GM10248 (cell line): Measurements from ENCODE around the gene IZUMO1R.
"Not testable (repeated sequence)": the region's sequence is repeated elsewhere in the genome, so short reads cannot be mapped to it uniquely, and the experiment has no call there.

Experiments
- CTCF ChIA-PET: fragments of 300-600 bp; sonication (Branson Sonifier 250); formaldehyde crosslinking; extraction: SDS; loops from one replicate; lab custom pipeline; 2021; ENCODE audit warnings: antibody characterized with exemption; lab: Yijun Ruan, JAX
- POLR2A ChIA-PET: fragments of 350-650 bp; sonication (Branson Sonifier 250); formaldehyde crosslinking; extraction: SDS; loops from one replicate; lab custom pipeline; 2020; ENCODE audit warnings: antibody characterized with exemption; lab: Yijun Ruan, JAX
- DNase-seq: peaks from one replicate; pipeline ENCODE4 v3.0.0; 2012; ENCODE audit errors: extremely low spot score
- CTCF ChIP-seq: IDR thresholded peaks from 2 replicates; pipeline ENCODE4 v1.5.1; 2012; ENCODE audit warnings: mild to moderate bottlenecking, low read depth; ENCODE audit errors: extremely low read depth, missing control alignments, control extremely low read depth

IZUMO1R gene

DNA sequence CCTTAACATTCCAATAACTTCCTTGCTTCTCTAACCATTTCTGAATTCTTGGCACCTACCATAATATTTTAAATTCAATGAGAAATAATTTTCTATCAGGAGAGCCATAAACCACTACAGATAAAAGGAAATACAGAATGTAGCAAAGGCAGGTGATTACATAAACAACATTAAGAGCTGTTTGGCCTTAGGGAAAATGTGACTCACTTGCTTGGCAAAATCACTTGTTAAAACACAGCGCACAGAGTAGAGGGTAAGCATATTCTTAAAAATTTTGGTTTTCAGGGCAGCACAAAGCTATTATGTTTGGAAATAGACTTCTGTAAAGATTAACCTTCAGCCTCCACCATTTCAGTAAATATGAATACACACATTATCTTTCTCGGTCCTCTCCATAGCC is 26.4 kb downstream of the IZUMO1R start:
- TF ChIP-seq CTCF, result no peak
- DNase-seq, result no peak
- ChIA-PET CTCF (no interaction called here), POLR2A (no interaction called here)

DNA sequence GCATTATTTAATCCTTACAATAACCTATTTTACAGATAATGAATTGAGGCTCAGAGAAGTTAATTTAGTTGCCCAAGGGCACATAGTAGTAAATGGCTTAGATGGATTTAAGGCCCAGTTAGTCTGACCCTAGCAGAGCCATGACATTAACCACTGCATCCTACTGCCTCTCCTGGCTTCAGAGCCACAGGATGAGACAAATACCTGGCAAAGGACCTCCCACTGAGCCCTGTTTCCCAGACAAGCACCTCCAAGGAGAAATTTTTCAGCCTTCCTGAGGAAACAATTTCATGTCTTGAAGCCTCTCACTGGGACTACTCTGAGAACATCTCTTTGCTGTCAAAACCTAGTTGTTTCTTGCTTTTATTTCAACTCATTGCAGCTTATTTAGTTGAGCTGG is 28.4 kb downstream of the IZUMO1R start:
- ChIA-PET CTCF (interaction anchor here (0.9 to 1.9 kb wide), 5 partner anchors 9 to 171 kb away, joined by 3 to 5 read pairs (median 3); no protein-coding TSS in a partner anchor), POLR2A (no interaction called here)
- no peak for TF ChIP-seq CTCF
- no peak for DNase-seq

DNA sequence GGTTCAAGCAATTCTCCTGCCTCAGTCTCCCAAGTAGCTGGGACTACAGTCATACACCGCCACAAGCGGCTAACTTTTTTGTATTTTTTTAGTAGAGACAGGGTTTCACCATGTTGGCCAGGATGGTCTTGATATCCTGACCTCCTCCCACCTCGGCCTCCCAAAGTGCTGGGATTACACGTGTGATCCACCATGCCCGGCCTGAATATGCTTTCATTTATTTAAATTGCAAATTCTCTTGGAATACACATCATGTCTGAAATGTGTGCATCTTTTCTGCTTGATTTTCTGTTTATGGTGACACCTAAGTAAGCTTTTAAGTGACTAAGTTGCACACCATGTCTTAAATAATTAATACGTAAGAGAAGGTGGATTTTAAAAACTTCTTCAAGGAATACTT is 31.7 kb downstream of the IZUMO1R start:
- CTCF ChIA-PET, result interaction anchor here (1.3 to 3.5 kb wide), 4 partner anchors 8 to 27 kb away, joined by 3 to 14 read pairs (median 3); no protein-coding TSS in a partner anchor
- no peak for TF ChIP-seq CTCF
- POLR2A ChIA-PET, result no interaction called here
- no peak for DNase-seq

DNA sequence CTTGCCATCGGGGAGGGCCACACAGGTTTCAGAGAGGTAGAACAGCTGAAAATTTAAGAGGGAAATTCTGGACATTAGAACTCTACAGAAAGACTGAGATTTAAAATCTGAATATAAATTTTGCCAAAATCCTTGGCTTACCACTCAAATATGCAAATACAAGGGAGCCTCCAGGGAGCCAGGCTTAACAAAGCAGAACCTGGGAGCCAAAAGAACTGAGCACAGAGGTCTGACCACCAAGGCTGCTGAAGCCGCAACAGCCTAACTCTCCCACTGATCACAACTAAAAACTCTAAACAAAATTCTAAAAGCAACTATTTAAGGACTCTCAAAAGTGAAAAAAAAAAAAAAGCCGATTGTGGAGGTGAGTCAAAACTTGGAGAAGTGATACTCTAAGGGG is 34.3 kb downstream of the IZUMO1R start:
- POLR2A ChIA-PET, result no interaction called here
- no peak for TF ChIP-seq CTCF
- CTCF ChIA-PET, result no interaction called here
- DNase-seq, result no peak

- no peak for TF ChIP-seq CTCF
- CTCF ChIA-PET, result no interaction called here
- no peak for DNase-seq
- POLR2A ChIA-PET, result no interaction called here
Measured at GRCh38 chr11:94342250-94342649, 37.9 kb downstream of the IZUMO1R start.

DNA sequence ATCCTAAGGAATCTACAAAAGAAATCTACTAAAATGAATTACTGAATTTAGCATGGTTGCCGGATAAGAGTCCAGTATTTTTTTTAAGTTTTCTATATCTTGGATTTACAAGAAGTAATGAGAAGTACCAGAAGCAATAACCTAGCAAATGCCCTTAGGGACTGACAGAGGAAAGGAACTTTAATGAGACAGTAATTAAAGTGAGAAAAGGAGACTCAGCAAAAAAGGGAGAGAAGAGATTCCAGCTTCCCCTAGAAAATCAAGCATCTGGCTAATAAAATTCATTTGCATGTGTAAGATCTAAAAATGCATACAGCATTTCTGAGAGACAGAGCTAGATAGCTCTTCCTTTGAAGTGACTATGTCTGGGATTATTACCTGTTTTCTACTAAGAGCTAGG is 39.1 kb downstream of the IZUMO1R start:
- POLR2A ChIA-PET, result no interaction called here
- no peak for DNase-seq
- TF ChIP-seq CTCF, result no peak
- CTCF ChIA-PET, result interaction anchor here (1.3 kb wide), 2 partner anchors 13 to 17 kb away, joined by 3 to 7 read pairs; no protein-coding TSS in a partner anchor

DNA sequence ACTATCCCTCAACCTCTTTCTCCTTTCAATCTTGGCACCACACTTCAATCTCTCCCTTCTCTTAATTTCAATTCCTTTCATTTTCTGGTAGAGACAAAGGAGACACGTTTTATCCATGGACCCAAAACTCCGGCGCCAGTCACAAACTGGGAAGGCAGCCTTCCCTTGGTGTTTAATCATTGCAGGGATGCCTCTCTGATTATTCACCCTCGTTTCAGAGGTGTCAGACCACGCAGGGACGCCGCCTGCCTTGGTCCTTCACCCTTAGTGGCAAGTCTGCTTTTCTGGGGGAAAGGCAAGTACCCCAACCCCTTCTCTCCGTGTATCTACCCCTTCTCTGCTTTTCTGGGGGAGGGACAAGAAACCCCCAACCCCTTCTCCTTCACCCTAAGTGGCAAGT is 41.9 kb downstream of the IZUMO1R start:
- POLR2A ChIA-PET, CTCF ChIA-PET: not testable (repeated sequence)

GRCh38 chr11:94350850-94351563 is 46.6 kb downstream of the IZUMO1R start:
- DNase-seq, POLR2A ChIA-PET: not testable (repeated sequence)
- CTCF ChIA-PET, result interaction anchor here (1.6 kb wide), 1 partner anchor 14 kb away, joined by 3 read pairs; no protein-coding TSS in a partner anchor

More for the DNA sequence above, 41.9 kb downstream of the IZUMO1R start:
- DNase-seq, result not testable (repeated sequence)
